Measurements from ENCODE around the gene SMIM23. TPM values are rescaled to one million over a fixed set of nuclear protein-coding genes. Genes with fewer than 3 reads are reported as not detected.

The SMIM23 gene
- total RNA-seq, 4 donors from 2014 or later = not detected

DNA sequence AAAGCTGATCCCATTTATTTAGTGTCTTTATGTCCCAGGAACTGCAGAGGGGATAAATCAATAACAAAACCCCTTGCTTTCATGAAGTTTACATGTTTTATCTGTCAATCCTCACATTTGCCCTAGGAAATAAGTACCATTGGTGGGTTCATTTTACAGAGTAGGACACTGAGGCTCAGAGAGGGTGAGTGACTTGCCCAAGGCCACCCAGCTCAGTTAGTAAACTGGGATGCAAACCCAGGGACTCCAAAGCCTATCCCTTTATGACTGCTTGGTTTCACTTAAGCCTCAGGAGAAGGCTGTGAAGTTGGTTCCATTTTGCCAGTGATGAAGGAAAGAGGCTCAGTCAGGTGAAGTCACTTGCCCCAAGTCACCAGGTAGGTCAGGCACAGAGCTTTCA, 51.9 kb downstream of the SMIM23 start:
- intact Hi-C loops (cut with DNase I; ENCODE audit: low total_unique reads) (no loop called here), in situ Hi-C loops (cut with MboI; ENCODE audit: low pct_ligation_motif_present in 1 of 4, low pct_unique_long_range_greater_than_20kb in 1 of 4, low sequenced_read_pairs in 3 of 4) (no loop called here)
- Histone ChIP-seq H3K36me3 (no peaks in the 10 kb centered on the region), H3K4me1 (peaks cover 0 to 2% (median 0%) of the 10 kb centered on the region in 4 donors), H3K27me3 (no peaks in the 10 kb centered on the region), H3K9me3 (peaks cover 0 to 5% of the 10 kb centered on the region in 2 donors), H3K27ac (no peak overlapping the region), H3K4me3 (no peak overlapping the region)
- TF ChIP-seq POLR2A (IDR thresholded peaks at IDR 0.05) = no peak
- TF ChIP-seq POLR2AphosphoS5 (IDR thresholded peaks at IDR 0.05) = no peak
- TF ChIP-seq EP300 (IDR thresholded peaks at IDR 0.05; ENCODE audit: low read depth) = no peak
- no peak for TF ChIP-seq CTCF (IDR thresholded peaks at IDR 0.05)
- DNase-seq = no peak

DNA sequence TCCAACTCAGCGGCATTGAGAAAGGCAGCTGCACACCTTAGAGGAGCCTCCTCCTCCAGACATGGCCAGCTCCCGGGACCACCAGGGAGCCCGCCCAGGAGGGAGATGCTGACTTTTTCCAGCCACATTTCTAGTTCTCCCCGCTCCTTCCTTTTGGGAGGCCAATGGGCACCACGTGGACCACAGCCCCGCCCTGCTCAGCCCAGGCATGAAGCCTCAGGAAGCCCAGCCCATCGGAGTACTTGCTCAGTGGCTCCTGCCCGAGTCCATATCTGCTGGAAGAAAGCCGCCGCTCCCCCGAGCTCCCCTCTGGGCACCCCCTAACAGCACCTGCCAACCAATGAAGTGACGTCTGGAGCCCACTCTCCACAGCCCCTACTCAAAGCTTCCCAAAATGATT, 52.4 kb downstream of the SMIM23 start:
- H3K9me3 ChIP-seq = peaks cover 0 to 5% of the 10 kb centered on the region in 2 donors
- H3K4me1 ChIP-seq = peaks cover 0 to 2% (median 0%) of the 10 kb centered on the region in 4 donors
- H3K4me3 ChIP-seq = no peak overlapping the region
- intact Hi-C loops (cut with DNase I; ENCODE audit: low total_unique reads) = no loop called here
- 40 to 81% methylated on average over 5 to 12 of the region's 12 CpGs for WGBS, 2 donors (ENCODE audit: low coverage in 1 of 2)
- TF ChIP-seq POLR2A (IDR thresholded peaks at IDR 0.05) (no peak), EP300 (IDR thresholded peaks at IDR 0.05; ENCODE audit: low read depth) (no peak), CTCF (IDR thresholded peaks at IDR 0.05) (no peak)
- no peaks in the 10 kb centered on the region for H3K36me3 ChIP-seq
- no peaks in the 10 kb centered on the region for H3K27me3 ChIP-seq
- in situ Hi-C loops (cut with MboI; ENCODE audit: low pct_ligation_motif_present in 1 of 4, low pct_unique_long_range_greater_than_20kb in 1 of 4, low sequenced_read_pairs in 3 of 4) = no loop called here
- H3K27ac ChIP-seq = no peak overlapping the region
- no peak for DNase-seq

DNA sequence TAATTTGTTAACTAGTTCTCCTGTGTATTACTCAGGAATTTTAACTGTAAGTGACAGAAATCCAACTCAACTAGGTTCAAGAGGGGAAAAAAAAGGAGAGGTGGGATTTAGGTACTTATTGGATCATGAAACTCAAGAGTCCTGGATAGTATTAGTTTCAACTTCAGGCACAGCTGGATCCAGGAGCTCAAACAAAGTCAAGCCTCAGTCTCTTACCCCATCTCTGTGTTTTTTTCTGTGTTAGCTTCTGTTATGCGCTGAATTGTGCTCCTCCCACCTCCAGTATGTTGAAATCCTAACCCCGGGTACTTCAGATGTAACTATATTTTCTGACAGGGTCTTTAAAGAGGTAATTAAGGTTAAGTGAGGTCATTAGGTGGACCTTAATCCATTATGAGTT, 53.5 kb downstream of the SMIM23 start:
- H3K4me3 ChIP-seq = no peak overlapping the region
- H3K9me3 ChIP-seq = no peaks in the 10 kb centered on the region
- in situ Hi-C loops (cut with MboI; ENCODE audit: low pct_ligation_motif_present in 1 of 4, low pct_unique_long_range_greater_than_20kb in 1 of 4, low sequenced_read_pairs in 3 of 4) = no loop called here
- H3K4me1 ChIP-seq = peaks cover 0 to 2% (median 0%) of the 10 kb centered on the region in 4 donors
- H3K27ac ChIP-seq = no peak overlapping the region
- 50 to 83% methylated on average over 2 of the region's 2 CpGs for WGBS, 2 donors (ENCODE audit: low coverage in 1 of 2)
- H3K36me3 ChIP-seq = no peaks in the 10 kb centered on the region
- intact Hi-C loops (cut with DNase I; ENCODE audit: low total_unique reads) = no loop called here
- DNase-seq = no peak
- H3K27me3 ChIP-seq = no peaks in the 10 kb centered on the region
- TF ChIP-seq POLR2A (IDR thresholded peaks at IDR 0.05) (no peak), CTCF (IDR thresholded peaks at IDR 0.05) (no peak), EP300 (IDR thresholded peaks at IDR 0.05; ENCODE audit: low read depth) (no peak), POLR2AphosphoS5 (IDR thresholded peaks at IDR 0.05) (no peak)

GRCh38 chr5:171840066-171840465, 54.4 kb downstream of the SMIM23 start:
- H3K36me3 ChIP-seq = no peaks in the 10 kb centered on the region
- 50% methylated on average over 2 of the region's 2 CpGs; no CpG with 5 or more reads in 1 of the 2 donors for WGBS, 2 donors (ENCODE audit: low coverage in 1 of 2)
- peaks cover 0 to 2% (median 0%) of the 10 kb centered on the region in 4 donors for H3K4me1 ChIP-seq
- in situ Hi-C loops (cut with MboI; ENCODE audit: low pct_ligation_motif_present in 1 of 4, low pct_unique_long_range_greater_than_20kb in 1 of 4, low sequenced_read_pairs in 3 of 4) = no loop called here
- intact Hi-C loops (cut with DNase I; ENCODE audit: low total_unique reads) = no loop called here
- TF ChIP-seq POLR2AphosphoS5 (IDR thresholded peaks at IDR 0.05) = no peak
- H3K4me3 ChIP-seq = no peak overlapping the region
- H3K9me3 ChIP-seq = no peaks in the 10 kb centered on the region
- H3K27me3 ChIP-seq = no peaks in the 10 kb centered on the region
- no peak for DNase-seq
- no peak overlapping the region for H3K27ac ChIP-seq

Other genes starting within 250 kb of the SMIM23 start
- 10 to 100 TPM; 22.8 to 44.8 (median 40.3) TPM for gene FBXW11, start 220.8 kb downstream of the SMIM23 start, total RNA-seq